IMR-90 (cell line): ENCODE measurements around the gene LIMS2.

Source experiments
- CEBPB ChIP-seq: IDR thresholded peaks from 2 replicates; pipeline ENCODE4 v1.6.1; 2012; ENCODE audit warnings: low read depth, low read length, improper control_type of control experiment
- CTCF ChIP-seq: conservative IDR thresholded peaks from 2 replicates; pipeline ENCODE4 v1.5.1; 2012; ENCODE audit warnings: mild to moderate bottlenecking, low read depth, low read length, improper control_type of control experiment
- ELK1 ChIP-seq: fragments of 150-350 bp; IDR thresholded peaks from 2 replicates; pipeline ENCODE4 v1.6.1; 2016; ENCODE audit warnings: low read depth, mild to moderate bottlenecking, low read length, moderate library complexity, borderline replicate concordance
- FOS ChIP-seq: fragments of 150-350 bp; IDR thresholded peaks from 2 replicates; pipeline ENCODE4 v1.6.1; 2016; ENCODE audit warnings: low read depth, low read length
- MAZ ChIP-seq: IDR thresholded peaks from 2 replicates; pipeline ENCODE4 v1.6.1; 2012; ENCODE audit warnings: low read depth, mild to moderate bottlenecking, low read length, improper control_type of control experiment, moderate library complexity, borderline replicate concordance
- MXI1 ChIP-seq: IDR thresholded peaks from 2 replicates; pipeline ENCODE4 v1.6.1; 2012; ENCODE audit warnings: low read depth, mild to moderate bottlenecking, low read length, moderate library complexity, borderline replicate concordance
- POLR2A ChIP-seq: IDR thresholded peaks from 2 replicates; pipeline ENCODE4 v1.6.1; 2012; ENCODE audit warnings: mild to moderate bottlenecking, low read depth, low read length
- RAD21 ChIP-seq: IDR thresholded peaks from 2 replicates; pipeline ENCODE4 v1.6.1; 2012; ENCODE audit warnings: low read length, improper control_type of control experiment
- RCOR1 ChIP-seq: IDR thresholded peaks from 2 replicates; pipeline ENCODE4 v1.6.1; 2012; ENCODE audit warnings: mild to moderate bottlenecking, low read length, improper control_type of control experiment; ENCODE audit not compliant: insufficient replicate concordance
- RFX5 ChIP-seq: IDR thresholded peaks from 2 replicates; pipeline ENCODE4 v1.8.0; 2012; ENCODE audit warnings: low read depth, mild to moderate bottlenecking, low read length, moderate library complexity
- USF2 ChIP-seq: fragments of 150-350 bp; IDR thresholded peaks from 2 replicates; pipeline ENCODE4 v1.6.1; 2017; ENCODE audit warnings: mild to moderate bottlenecking, antibody characterized with exemption, low read length, low read depth

- TF ChIP-seq MXI1 (no peak), RCOR1 (no peak), FOS (no peak), CTCF (no peak), RAD21 (no peak), POLR2A (no peak), MAZ (no peak), RFX5 (no peak), CEBPB (no peak), USF2 (no peak), ELK1 (no peak)
Observed at GRCh38 chr2:127651971-127652550, 23.3 kb downstream of the LIMS2 start.
